Small intestine (tissue), 16 donors: ENCODE measurements around the gene BTK. TPM values are rescaled to one million over a fixed set of nuclear protein-coding genes. Genes with fewer than 3 reads are reported as not detected.

Experiments used
- DNase-seq, 2 donors: peaks; one replicate each; pipeline versions ENCODE4 v3.0.0 to v3.0.0-alpha.2; 2013
- FAIRE-seq: peaks from 2 replicates; lab custom pipeline; 2012; peaks lifted over from hg19 to GRCh38; lab: Jason Lieb, UNC
- H3K27ac ChIP-seq, 3 donors: one replicate each; pipeline ENCODE4 v1.5.1; 2013; ENCODE audit warnings: low read length in 2 of 3, mild to moderate bottlenecking in 2 of 3, control low read depth in 1 of 3, inconsistent platforms in 1 of 3, low read depth in 1 of 3, moderate library complexity in 1 of 3
- H3K27me3 ChIP-seq, 3 donors: one replicate each; pipeline ENCODE4 v1.6.1; 2013; ENCODE audit warnings: low read length in 3 of 3, inconsistent platforms in 1 of 3; ENCODE audit not compliant: control insufficient read depth in 3 of 3, insufficient read depth in 3 of 3
- H3K36me3 ChIP-seq, 3 donors: one replicate each; pipeline ENCODE4 v1.6.1; 2013; ENCODE audit warnings: low read length in 3 of 3, inconsistent platforms in 1 of 3, low read depth in 1 of 3, mild to moderate bottlenecking in 1 of 3, moderate library complexity in 1 of 3; ENCODE audit not compliant: control insufficient read depth in 3 of 3, insufficient read depth in 2 of 3
- H3K4me1 ChIP-seq, 3 donors: one replicate each; pipeline ENCODE4 v1.6.1; 2013; ENCODE audit warnings: low read length in 2 of 3, inconsistent platforms in 1 of 3, low read depth in 1 of 3, mild to moderate bottlenecking in 1 of 3, moderate library complexity in 1 of 3; ENCODE audit not compliant: control insufficient read depth in 3 of 3, insufficient read depth in 2 of 3
- H3K4me3 ChIP-seq, 3 donors: one replicate each; pipeline ENCODE4 v1.5.1; 2013; ENCODE audit warnings: low read length in 3 of 3, control low read depth in 1 of 3, inconsistent platforms in 1 of 3, low read depth in 1 of 3, mild to moderate bottlenecking in 1 of 3, moderate library complexity in 1 of 3
- H3K9me3 ChIP-seq, 2 donors: one replicate each; pipeline ENCODE4 v1.6.1; 2013; ENCODE audit warnings: low read depth in 1 of 2, low read length in 1 of 2; ENCODE audit not compliant: control insufficient read depth in 2 of 2, insufficient read depth in 1 of 2
- whole genome bisulfite sequencing, 3 donors: extraction: QIAGEN DNeasy Blood & Tissue Kit; methylation state at CpG; one replicate each; pipeline ENCODE4 v1.1.7; 2013; 5-methylcytosine and 5-hydroxymethylcytosine counted together
- long read RNA-seq, 10 donors: transcript quantifications; one replicate each; lab custom pipeline, GENCODE V29; 2026
- polyA plus RNA-seq, 4 donors: library from polyadenylated mRNA; stranded (reverse) in 3 of 4; unstranded in 1 of 4; fragments of 200-250 nt in 3 of 4; fragments of 120-200 nt in 1 of 4; gene quantifications; one replicate each; pipeline versions ENCODE4 v1.2.1 to v1.2.3, GENCODE V29; 2013
- donor health status: healthy with polysubstance abuse.
- donor health status: control.
- donor health status: control.
- donor health status: Bipolar disorder and iron deficiency.
- donor health status: healthy.

The BTK gene
- 1 to 10 TPM in 3 of 4 donors, under 1 TPM in 1; 0.22 to 4.9 (median 3.3) TPM for polyA plus RNA-seq
- long read RNA-seq, donor 1, partial matches to known transcripts, result 506 of 511 reads
- long read RNA-seq, donor 1, other reads (novel, unspliced or antisense), result 5 of 511 reads
- long read RNA-seq, donor 2, result 0 reads
- long read RNA-seq, donor 3, partial matches to known transcripts, result 0 of 1 reads
- long read RNA-seq, donor 3, other reads (novel, unspliced or antisense), result 0 of 1 reads
- long read RNA-seq, donor 4, result 0 reads
- long read RNA-seq, donor 5, result 0 reads
- long read RNA-seq, donor 6, partial matches to known transcripts, result 84 of 162 reads
- long read RNA-seq, donor 6, other reads (novel, unspliced or antisense), result 77 of 162 reads
- long read RNA-seq, donor 7, result 0 reads
- long read RNA-seq, donor 8, partial matches to known transcripts, result 5 of 13 reads
- long read RNA-seq, donor 8, other reads (novel, unspliced or antisense), result 8 of 13 reads
- long read RNA-seq, donor 9, result 0 reads
- long read RNA-seq, donor 10, partial matches to known transcripts, result 223 of 224 reads
- long read RNA-seq, donor 10, other reads (novel, unspliced or antisense), result 0 of 224 reads

- H3K36me3 ChIP-seq, result no peaks in the 10 kb centered on the region
- peaks cover 0 to 3% (median 0%) of the 10 kb centered on the region in 3 donors for H3K4me1 ChIP-seq
- H3K27me3 ChIP-seq, result no peaks in the 10 kb centered on the region
- FAIRE-seq (no peak), DNase-seq (no peak)
- peak within 1 kb of the TSS in 1 of 3 donors; percentile 49 for H3K27ac ChIP-seq
- H3K4me3 ChIP-seq, result no peak within 1 kb of the TSS
- no peaks in the 10 kb centered on the region for H3K9me3 ChIP-seq
- WGBS, 3 donors, result 73 to 80% (median 78%) methylated on average over 8 to 9 of the region's 9 CpGs
Measured at GRCh38 chrX:101385795-101386541, at the start of gene BTK. Gene BTK (minus strand): TSS chrX:101386191. CDS start chrX:101375284, 10,907 bp downstream.

GRCh38 chrX:101430457-101431078 lies 44.6 kb upstream of the BTK start:
- no peak overlapping the region for H3K4me3 ChIP-seq
- WGBS, 3 donors, result 60 to 100% (median 84%) methylated on average over 2 of the region's 2 CpGs
- H3K27me3 ChIP-seq, result no peaks in the 10 kb centered on the region
- FAIRE-seq, result no peak
- H3K36me3 ChIP-seq, result peaks cover 0 to 4% (median 0%) of the 10 kb centered on the region in 3 donors
- no peak for DNase-seq
- peaks cover 0 to 5% of the 10 kb centered on the region in 2 donors for H3K9me3 ChIP-seq
- H3K4me1 ChIP-seq, result no peaks in the 10 kb centered on the region
- no peak overlapping the region for H3K27ac ChIP-seq

GRCh38 chrX:101429934-101430333 lies 43.9 kb upstream of the BTK start:
- 53 to 91% (median 57%) methylated on average over 1 of the region's 1 CpG for WGBS, 3 donors
- DNase-seq (no peak), FAIRE-seq (no peak)
- Histone ChIP-seq H3K36me3 (peaks cover 0 to 4% (median 0%) of the 10 kb centered on the region in 3 donors), H3K27me3 (no peaks in the 10 kb centered on the region), H3K27ac (no peak overlapping the region), H3K9me3 (peaks cover 0 to 5% of the 10 kb centered on the region in 2 donors), H3K4me1 (no peaks in the 10 kb centered on the region), H3K4me3 (no peak overlapping the region)

- Histone ChIP-seq H3K4me1 (no peaks in the 10 kb centered on the region), H3K4me3 (no peak overlapping the region), H3K36me3 (peaks cover 0 to 7% (median 0%) of the 10 kb centered on the region in 3 donors), H3K9me3 (peaks cover 0 to 5% of the 10 kb centered on the region in 2 donors), H3K27ac (no peak overlapping the region), H3K27me3 (no peaks in the 10 kb centered on the region)
- WGBS, 3 donors, result 86 to 95% (median 93%) methylated on average over 2 of the region's 2 CpGs
- FAIRE-seq (no peak), DNase-seq (no peak)
Measured at GRCh38 chrX:101427954-101428353, 42.0 kb upstream of the BTK start.

- Histone ChIP-seq H3K27me3 (no peaks in the 10 kb centered on the region), H3K27ac (peak overlapping the region in 2 of 3 donors; percentile 5 to 88), H3K9me3 (no peaks in the 10 kb centered on the region), H3K4me3 (no peak overlapping the region), H3K36me3 (peaks cover 0 to 3% (median 0%) of the 10 kb centered on the region in 3 donors), H3K4me1 (peaks cover 0 to 33% (median 0%) of the 10 kb centered on the region in 3 donors)
- DNase-seq (peak; percentile 56 to 81), FAIRE-seq (no peak)
- WGBS, 3 donors, result 24 to 75% (median 32%) methylated on average over 2 of the region's 2 CpGs
Measured at GRCh38 chrX:101419489-101419888, 33.5 kb upstream of the BTK start.

GRCh38 chrX:101417981-101418841 lies 32.2 kb upstream of the BTK start:
- no peaks in the 10 kb centered on the region for H3K27me3 ChIP-seq
- peak overlapping the region; percentile 37 to 67 (median 54) for H3K4me3 ChIP-seq
- H3K36me3 ChIP-seq, result no peaks in the 10 kb centered on the region
- no peaks in the 10 kb centered on the region for H3K9me3 ChIP-seq
- H3K27ac ChIP-seq, result peak overlapping the region; percentile 49 to 92 (median 88)
- peaks cover 0 to 33% (median 0%) of the 10 kb centered on the region in 3 donors for H3K4me1 ChIP-seq
- peak; percentile 20 to 64 for DNase-seq
- no peak for FAIRE-seq
- 1 to 24% (median 21%) methylated on average over 18 to 54 of the region's 56 CpGs for WGBS, 3 donors

GRCh38 chrX:101417190-101417589 lies 31.2 kb upstream of the BTK start:
- H3K27ac ChIP-seq, result peak overlapping the region in 2 of 3 donors; percentile 57 to 88

More at GRCh38 chrX:101417190-101417589, 31.2 kb upstream of the BTK start:
- no peak for FAIRE-seq
- Histone ChIP-seq H3K9me3 (no peaks in the 10 kb centered on the region), H3K4me1 (peaks cover 0 to 33% (median 0%) of the 10 kb centered on the region in 3 donors), H3K36me3 (peaks cover 0 to 9% (median 5%) of the 10 kb centered on the region in 3 donors), H3K27me3 (no peaks in the 10 kb centered on the region), H3K4me3 (no peak overlapping the region)
- 47 to 68% (median 61%) methylated on average over 4 of the region's 4 CpGs for WGBS, 3 donors
- DNase-seq, result no peak
